GM21576 (cell line): ENCODE measurements around the gene CHST15.
"Not testable (repeated sequence)": the region's sequence is repeated elsewhere in the genome, so short reads cannot be mapped to it uniquely, and the experiment has no call there.

ENCODE experiments used
- ATAC-seq: cut with Tn5 transposase; IDR thresholded peaks from one replicate; pipeline ENCODE4 v1.9.1; 2021; ENCODE audit warnings: mild to moderate bottlenecking, moderate library complexity; ENCODE audit not compliant: unreplicated experiment

CHST15 gene

GRCh38 chr10:124048371-124049290, 44.8 kb downstream of the CHST15 start:
- no peak for ATAC-seq

DNA sequence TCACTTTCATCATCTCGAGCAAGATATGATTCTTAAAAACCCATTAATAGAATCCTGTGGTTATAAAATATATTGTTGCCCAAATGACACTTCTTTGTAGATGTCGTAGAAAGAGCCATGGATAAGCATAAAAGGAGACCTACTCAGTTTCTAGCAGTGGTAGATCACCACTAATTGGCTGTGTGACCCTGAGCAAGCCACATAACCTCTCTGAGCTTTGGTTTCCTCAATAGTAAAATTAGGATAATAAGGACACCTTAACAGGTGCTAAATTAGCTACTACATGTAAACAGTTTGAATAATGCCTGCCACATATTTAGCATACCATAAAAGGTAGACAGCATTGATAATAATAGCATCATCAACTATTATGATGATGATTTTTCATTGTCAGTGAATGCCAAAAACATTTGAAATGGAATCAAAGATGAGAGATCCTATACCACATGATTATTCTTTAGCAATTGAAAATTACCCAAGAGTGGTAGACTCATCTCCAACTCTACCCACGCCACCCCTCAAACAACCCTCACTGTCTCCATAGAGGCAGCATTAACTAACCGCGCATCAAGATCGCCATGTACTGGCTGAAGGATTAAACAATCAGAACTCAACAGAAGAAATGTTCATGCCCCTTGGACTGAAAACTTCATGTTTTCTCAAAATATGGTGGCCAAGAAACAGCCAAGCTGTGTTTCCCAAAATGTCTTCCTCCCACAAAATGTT, 45.8 kb downstream of the CHST15 start:
- ATAC-seq = no peak

- no peak for ATAC-seq
These were observed 47.5 kb downstream of the CHST15 start for GRCh38 chr10:124045801-124046355.

DNA sequence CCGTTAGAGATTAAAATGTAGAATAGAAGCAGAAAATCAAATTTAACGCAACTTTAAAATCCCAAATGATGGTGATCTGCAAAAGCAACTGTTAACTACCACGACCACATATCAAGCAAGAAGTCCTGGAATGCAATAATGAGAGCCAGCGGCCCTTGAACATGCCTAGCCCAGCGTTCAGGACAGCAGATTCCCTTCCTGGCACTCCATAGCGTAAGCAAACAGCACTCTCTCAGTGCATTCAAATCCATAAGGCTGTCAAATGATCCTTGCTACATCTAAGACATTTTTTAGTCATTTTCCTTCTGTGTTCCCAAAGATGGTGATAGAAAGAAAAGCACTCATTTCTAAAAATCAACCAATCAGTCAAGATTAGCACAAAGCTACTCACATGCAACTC, 48.1 kb downstream of the CHST15 start:
- no peak for ATAC-seq

GRCh38 chr10:124044143-124044862, 49.1 kb downstream of the CHST15 start:
- ATAC-seq = no peak

DNA sequence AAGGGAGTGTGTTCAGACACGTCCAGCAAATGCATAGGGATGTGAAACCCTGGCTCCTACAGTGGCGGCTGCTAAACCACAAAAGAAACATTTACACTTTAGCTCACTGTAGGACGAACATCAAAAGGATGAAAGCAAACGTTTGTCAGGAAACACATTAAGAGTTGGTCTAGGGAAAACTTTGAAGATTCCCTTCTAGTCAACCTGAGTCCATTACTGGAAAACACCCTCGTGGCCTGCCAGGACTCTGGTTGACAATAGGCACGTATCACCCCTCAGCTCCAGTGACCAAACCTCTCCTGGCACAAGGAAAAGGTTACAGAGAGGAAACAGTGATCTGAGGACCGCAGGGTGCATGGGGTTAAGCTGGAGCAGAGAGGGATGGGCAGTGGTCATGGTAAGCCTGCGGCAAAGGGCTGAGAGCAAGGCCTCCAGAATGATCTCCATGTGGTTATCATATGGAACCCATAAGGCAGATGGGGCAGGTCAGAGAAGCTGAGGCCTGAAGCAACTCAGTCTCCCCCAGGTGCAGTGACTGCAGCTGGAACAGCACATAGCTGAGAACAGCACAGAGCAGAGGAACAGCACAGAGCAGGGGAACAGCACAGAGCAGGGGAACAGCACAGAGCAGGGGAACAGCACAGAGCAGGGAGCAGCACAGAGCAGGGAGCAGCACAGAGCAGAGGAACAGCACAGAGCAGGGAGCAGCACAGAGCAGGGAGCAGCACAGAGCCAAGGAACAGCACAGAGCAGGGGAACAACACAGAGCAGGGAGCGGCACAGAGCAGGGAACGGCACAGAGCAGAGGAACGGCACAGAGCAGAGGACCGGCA, 49.9 kb downstream of the CHST15 start:
- ATAC-seq = peak; percentile 82

- no peak for ATAC-seq
These were observed 50.6 kb downstream of the CHST15 start for GRCh38 chr10:124042656-124043309.

DNA sequence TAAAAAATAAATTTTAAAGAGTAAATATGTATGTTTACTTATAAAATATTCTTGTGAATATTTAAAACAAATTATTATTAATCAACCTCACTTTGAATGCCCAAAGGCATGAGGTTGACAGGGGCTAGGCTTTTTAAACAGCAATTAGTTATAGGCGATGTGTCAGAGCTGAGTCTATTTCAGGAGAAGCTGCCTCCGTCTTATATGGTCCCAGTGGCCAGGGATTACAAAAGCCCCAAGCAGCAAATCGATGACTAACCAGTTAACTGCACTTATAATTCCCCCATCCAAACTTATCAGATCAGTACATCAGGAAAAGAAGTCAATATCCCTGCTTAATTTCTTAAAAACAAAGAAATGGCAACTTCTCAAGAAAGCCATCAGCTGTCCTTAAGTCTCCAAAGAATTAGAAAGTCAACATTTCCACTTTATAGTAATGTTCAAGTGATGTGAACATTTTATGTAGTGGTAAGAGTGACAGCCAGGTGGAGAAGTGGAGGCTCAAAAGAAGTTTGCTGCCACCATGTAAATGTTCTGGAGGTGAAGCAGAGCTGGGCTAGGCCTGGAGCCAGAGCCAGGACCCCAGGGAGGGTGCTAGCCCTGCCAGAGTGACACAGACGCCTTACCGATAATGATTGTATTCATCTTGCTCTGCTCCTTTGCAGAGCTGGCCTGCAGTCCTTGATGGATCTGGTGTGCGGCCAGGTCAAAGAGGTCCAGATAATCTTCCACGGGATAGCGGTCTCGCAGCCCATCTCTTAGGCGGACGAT, 51.5 kb downstream of the CHST15 start:
- ATAC-seq = no peak

GRCh38 chr10:124040451-124041188, 52.8 kb downstream of the CHST15 start:
- no peak for ATAC-seq

DNA sequence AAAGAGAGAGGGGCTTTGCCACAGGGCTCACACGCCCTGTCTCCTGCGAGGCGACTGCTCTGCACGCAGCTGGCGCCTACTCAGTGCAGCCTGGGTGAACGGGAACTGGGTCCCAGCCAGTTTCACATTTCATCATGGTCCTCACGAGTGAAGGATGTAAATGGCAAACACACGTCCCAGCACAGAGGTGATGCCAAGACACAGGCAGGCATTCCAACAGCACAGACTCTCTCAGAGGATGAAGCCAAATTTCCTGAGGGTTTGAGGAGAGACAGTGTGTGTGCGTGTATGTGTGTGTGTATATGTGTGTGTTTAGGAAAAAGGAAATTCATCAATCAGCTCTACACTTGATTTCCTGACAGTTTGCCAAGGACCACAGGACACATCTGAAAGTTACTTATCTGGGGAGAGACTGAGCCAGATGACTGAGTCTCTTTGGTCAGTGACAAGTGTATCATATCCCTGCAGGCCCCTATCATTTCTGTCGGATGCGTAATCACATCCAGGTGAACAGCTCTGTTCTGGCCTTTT, 53.9 kb downstream of the CHST15 start:
- no peak for ATAC-seq

- ATAC-seq = no peak
These were observed 55.6 kb downstream of the CHST15 start for GRCh38 chr10:124037784-124038183.

DNA sequence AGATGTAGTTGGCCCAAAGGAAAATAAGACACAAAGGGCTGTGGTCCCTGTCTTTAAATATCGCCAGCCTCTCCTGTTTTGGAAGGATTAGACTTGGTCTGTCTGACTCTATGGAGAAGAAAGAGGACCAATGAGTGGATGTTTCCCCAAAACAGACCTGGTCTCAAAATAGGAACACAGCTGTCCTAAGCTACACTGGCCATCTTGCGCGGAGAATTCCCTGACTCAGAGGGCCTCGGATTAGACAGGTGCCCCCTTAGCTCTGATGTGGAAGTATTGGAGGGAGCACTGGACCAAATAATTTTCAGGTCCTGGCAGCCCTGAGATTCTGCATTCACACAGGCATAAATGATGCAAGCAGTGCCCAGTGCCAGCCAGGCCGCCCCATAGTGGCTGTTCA, 56.1 kb downstream of the CHST15 start:
- no peak for ATAC-seq

DNA sequence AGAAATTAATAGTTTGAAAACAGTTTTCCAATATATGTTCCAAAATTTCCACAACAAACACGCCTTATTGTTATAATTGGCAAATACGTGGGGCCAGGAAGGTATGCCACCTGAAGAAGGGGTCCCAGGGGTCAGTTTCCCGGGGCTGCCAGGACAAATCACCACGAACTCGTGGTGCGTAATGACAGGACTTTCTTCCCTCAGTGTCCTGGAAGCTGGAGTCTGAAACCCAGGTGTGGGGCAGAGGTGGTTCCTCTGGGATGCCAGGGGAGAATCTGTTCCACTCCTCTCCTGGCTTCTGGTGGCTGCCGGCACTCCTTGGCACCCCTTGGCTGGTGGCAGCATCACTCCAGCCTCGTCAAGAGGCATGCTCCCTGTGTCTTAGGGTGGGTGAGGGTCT, 56.7 kb downstream of the CHST15 start:
- ATAC-seq = no peak

GRCh38 chr10:124035928-124036558, 57.4 kb downstream of the CHST15 start:
- peak; percentile 98 for ATAC-seq

DNA sequence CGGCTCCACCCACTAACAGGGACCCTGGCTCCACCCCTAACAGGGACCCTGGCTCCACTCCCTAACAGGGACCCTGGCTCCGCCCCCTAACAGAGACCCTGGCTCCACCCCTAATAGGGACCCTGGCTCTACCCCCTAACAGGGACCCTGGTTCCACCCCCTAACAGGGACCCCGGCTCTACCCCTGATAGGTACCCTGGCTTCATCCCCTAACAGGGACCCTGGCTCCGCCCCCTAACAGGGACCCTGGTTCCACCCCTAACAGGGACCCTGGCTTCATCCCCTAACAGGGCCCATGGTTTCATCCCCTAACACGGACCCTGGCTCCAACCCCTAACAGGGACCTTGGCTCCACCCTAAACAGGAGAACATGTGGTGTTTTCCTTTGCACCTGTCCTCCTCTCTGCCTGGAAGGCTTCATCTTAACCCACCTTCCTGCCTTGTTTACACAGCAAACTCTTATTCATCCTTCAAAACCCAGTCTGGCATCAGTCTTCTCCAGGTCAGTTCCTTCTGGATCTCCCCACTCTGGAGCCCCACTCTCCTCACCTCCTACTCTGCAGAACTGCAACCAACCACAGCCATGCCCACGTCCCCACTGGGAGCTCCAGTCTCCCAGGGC, 58.0 kb downstream of the CHST15 start:
- no peak for ATAC-seq

- not testable (repeated sequence) for ATAC-seq
These were observed 58.7 kb downstream of the CHST15 start for GRCh38 chr10:124034576-124035305.

DNA sequence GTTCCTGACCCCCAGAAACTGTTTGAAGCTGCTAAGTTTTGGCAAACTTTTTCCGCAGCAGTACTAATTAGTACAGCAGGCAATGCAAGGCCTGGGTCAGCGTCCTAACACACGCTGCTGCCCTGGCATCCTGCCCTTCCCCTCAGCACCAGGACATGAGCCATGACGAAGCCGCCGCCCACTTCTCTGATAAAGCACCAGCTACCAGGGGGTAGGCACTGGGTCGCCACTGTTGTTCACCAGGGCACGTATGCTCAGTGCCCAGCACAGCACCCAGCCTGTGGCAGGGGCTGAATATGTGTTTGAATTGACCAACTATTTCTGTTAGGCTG, 59.5 kb downstream of the CHST15 start:
- ATAC-seq = no peak
